ENCODE measurements around the gene PRSS50.

DNA sequence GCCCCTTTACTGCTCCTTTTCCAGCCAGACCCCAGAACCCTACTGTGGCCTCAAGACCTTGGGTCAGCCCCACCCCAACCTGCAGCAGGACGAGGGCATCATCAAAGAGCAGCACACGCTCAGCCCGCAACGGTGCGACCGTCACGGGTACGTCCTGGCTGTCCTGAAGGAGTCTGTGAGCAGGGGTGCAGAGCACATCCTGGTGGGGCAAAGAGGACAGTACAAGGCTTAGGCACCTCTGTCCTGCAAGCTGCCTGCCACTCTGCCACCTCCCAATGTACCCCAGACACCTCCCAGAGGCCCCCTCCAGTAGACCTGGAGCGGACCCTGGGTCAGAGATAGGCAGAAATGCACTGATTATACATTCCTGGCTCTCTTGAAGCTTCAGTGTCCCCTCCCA is 32.2 kb downstream of the PRSS50 start:
- TF ChIP-seq, protein P1, sequence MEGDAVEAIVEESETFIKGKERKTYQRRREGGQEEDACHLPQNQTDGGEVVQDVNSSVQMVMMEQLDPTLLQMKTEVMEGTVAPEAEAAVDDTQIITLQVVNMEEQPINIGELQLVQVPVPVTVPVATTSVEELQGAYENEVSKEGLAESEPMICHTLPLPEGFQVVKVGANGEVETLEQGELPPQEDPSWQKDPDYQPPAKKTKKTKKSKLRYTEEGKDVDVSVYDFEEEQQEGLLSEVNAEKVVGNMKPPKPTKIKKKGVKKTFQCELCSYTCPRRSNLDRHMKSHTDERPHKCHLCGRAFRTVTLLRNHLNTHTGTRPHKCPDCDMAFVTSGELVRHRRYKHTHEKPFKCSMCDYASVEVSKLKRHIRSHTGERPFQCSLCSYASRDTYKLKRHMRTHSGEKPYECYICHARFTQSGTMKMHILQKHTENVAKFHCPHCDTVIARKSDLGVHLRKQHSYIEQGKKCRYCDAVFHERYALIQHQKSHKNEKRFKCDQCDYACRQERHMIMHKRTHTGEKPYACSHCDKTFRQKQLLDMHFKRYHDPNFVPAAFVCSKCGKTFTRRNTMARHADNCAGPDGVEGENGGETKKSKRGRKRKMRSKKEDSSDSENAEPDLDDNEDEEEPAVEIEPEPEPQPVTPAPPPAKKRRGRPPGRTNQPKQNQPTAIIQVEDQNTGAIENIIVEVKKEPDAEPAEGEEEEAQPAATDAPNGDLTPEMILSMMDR (IDR thresholded peaks at IDR 0.05), result no peak
- no peak for TF ChIP-seq POLR2A (IDR thresholded peaks at IDR 0.05)

Measured in body of pancreas (tissue), 4 donors.